SK-N-SH (cell line): ENCODE measurements around the gene SORBS2.

Experiments
- CHD2 ChIP-seq: fragments of 150-350 bp; IDR thresholded peaks from 2 replicates; pipeline ENCODE4 v1.6.1; 2018; ENCODE audit warnings: low read length; ENCODE audit not compliant: partially characterized antibody
- CTCF ChIP-seq: fragments of 200-600 bp; sonication (generic); IDR thresholded peaks from 2 replicates; pipeline ENCODE4 v1.6.1; 2017; ENCODE audit warnings: antibody characterized with exemption, mild to moderate bottlenecking, moderate library complexity
- GABPA ChIP-seq: IDR thresholded peaks from 2 replicates; pipeline ENCODE4 v1.4.0; 2012; ENCODE audit warnings: low read depth, mild to moderate bottlenecking
- JUND ChIP-seq: IDR thresholded peaks from 2 replicates; pipeline ENCODE4 v1.4.0; 2012
- MEF2A ChIP-seq: IDR thresholded peaks from 2 replicates; pipeline ENCODE4 v1.4.0; 2012; ENCODE audit warnings: low read depth, borderline replicate concordance
- PBX3 ChIP-seq: IDR thresholded peaks from 2 replicates; pipeline ENCODE4; 2012
- POLR2AphosphoS5 ChIP-seq: IDR thresholded peaks from 2 replicates; pipeline ENCODE4 v1.6.1; 2012; ENCODE audit warnings: low read depth, low read length
- SIN3A ChIP-seq: IDR thresholded peaks from 2 replicates; pipeline ENCODE4 v1.6.1; 2012; ENCODE audit warnings: low read depth, mild to moderate bottlenecking, low read length, moderate library complexity, borderline replicate concordance
- SMC3 ChIP-seq: IDR thresholded peaks from 2 replicates; pipeline ENCODE4 v1.6.1; 2012; ENCODE audit warnings: low read depth, low read length, improper control_type of control experiment
- ZBTB33 ChIP-seq: IDR thresholded peaks from 2 replicates; pipeline ENCODE4 v1.4.0; 2012; ENCODE audit warnings: low read depth, borderline replicate concordance

- no peak for TF ChIP-seq CTCF
- TF ChIP-seq POLR2AphosphoS5: no peak
- TF ChIP-seq CHD2: no peak
- no peak for TF ChIP-seq GABPA
- no peak for TF ChIP-seq JUND
- TF ChIP-seq PBX3: no peak
- no peak for TF ChIP-seq MEF2A
- TF ChIP-seq SMC3: no peak
- TF ChIP-seq ZBTB33: no peak
- TF ChIP-seq SIN3A: no peak
These were observed 53.2 kb downstream of the SORBS2 start for GRCh38 chr4:185758807-185759206.
